NCI-H1436 (cell line): Measurements from ENCODE around the gene IL16.
"Not testable (repeated sequence)": the region's sequence is repeated elsewhere in the genome, so short reads cannot be mapped to it uniquely, and the experiment has no call there.

ENCODE experiments used
- DNase-seq: peaks from one replicate; lab custom pipeline; 2025; lab: John Stamatoyannopoulos, UW

IL16 gene

GRCh38 chr15:81196576-81197254 lies at the start of gene IL16:
Gene IL16, plus strand, starts transcription at chr15:81196879. Its CDS starts 28,521 bp downstream, at chr15:81225400.
- DNase-seq, result no peak

- DNase-seq, result no peak
Observed at GRCh38 chr15:81151389-81151788, 45.3 kb upstream of the IL16 start.

GRCh38 chr15:81152339-81152738 lies 44.3 kb upstream of the IL16 start:
- DNase-seq, result no peak

- DNase-seq, result no peak
Observed at GRCh38 chr15:81152799-81153198, 43.9 kb upstream of the IL16 start.

GRCh38 chr15:81155375-81156218 lies 41.1 kb upstream of the IL16 start:
- no peak for DNase-seq

GRCh38 chr15:81156324-81156723 lies 40.4 kb upstream of the IL16 start:
- no peak for DNase-seq

GRCh38 chr15:81157195-81157938 lies 39.3 kb upstream of the IL16 start:
- DNase-seq, result no peak

GRCh38 chr15:81157939-81158223 lies 38.8 kb upstream of the IL16 start:
- DNase-seq, result no peak

GRCh38 chr15:81158561-81158960 lies 38.1 kb upstream of the IL16 start:
- not testable (repeated sequence) for DNase-seq

- no peak for DNase-seq
Observed at GRCh38 chr15:81160312-81161159, 36.1 kb upstream of the IL16 start.

GRCh38 chr15:81161160-81161673 lies 35.5 kb upstream of the IL16 start:
- no peak for DNase-seq

- DNase-seq, result no peak
Observed at GRCh38 chr15:81161851-81162250, 34.8 kb upstream of the IL16 start.

- DNase-seq, result no peak
Observed at GRCh38 chr15:81163961-81164800, 32.5 kb upstream of the IL16 start.

GRCh38 chr15:81165535-81165934 lies 31.1 kb upstream of the IL16 start:
- DNase-seq, result no peak

- DNase-seq, result no peak
Observed at GRCh38 chr15:81166636-81167305, 29.9 kb upstream of the IL16 start.

GRCh38 chr15:81168131-81168526 lies 28.6 kb upstream of the IL16 start:
- DNase-seq, result no peak

GRCh38 chr15:81168644-81169043 lies 28.0 kb upstream of the IL16 start:
- no peak for DNase-seq

- no peak for DNase-seq
Observed at GRCh38 chr15:81170511-81170910, 26.2 kb upstream of the IL16 start.

GRCh38 chr15:81171286-81171685 lies 25.4 kb upstream of the IL16 start:
- no peak for DNase-seq

GRCh38 chr15:81174125-81174791 lies 22.4 kb upstream of the IL16 start:
- DNase-seq, result no peak
